SJSA1 (cell line): ENCODE results near the gene RAPGEF4. TPM values are rescaled to one million over a fixed set of nuclear protein-coding genes. Genes with fewer than 3 reads are reported as not detected.

Experiments used
- DNase-seq, 2 experiments: peaks; one replicate each; pipeline ENCODE4 v3.0.0-alpha.2; 2015 to 2020; ENCODE audit warnings: low spot score in 2 of 2, low read depth in 1 of 2
- H3K27ac ChIP-seq: fragments of 250-450 bp; sonication (Bioruptor Pico); 2 replicates; pipeline ENCODE4 v1.5.1; 2020; ENCODE audit warnings: mild to moderate bottlenecking, moderate library complexity
- H3K27me3 ChIP-seq: fragments of 250-450 bp; sonication (Bioruptor Pico); replicated peaks from 2 replicates; pipeline ENCODE4 v1.5.1; 2020; ENCODE audit warnings: mild to moderate bottlenecking, moderate library complexity
- H3K36me3 ChIP-seq: fragments of 250-450 bp; sonication (Bioruptor Pico); 2 replicates; pipeline ENCODE4 v1.5.1; 2020; ENCODE audit warnings: mild to moderate bottlenecking
- H3K4me1 ChIP-seq: fragments of 250-450 bp; sonication (Bioruptor Pico); replicated peaks from 2 replicates; pipeline ENCODE4 v1.6.1; 2021; ENCODE audit warnings: mild to moderate bottlenecking
- H3K4me3 ChIP-seq: fragments of 250-450 bp; sonication (Bioruptor Pico); 2 replicates; pipeline ENCODE4 v1.5.1; 2020; ENCODE audit warnings: mild to moderate bottlenecking
- H3K9me3 ChIP-seq: fragments of 250-450 bp; sonication (Bioruptor Pico); replicated peaks from 2 replicates; pipeline ENCODE4 v1.5.1; 2020; ENCODE audit warnings: mild to moderate bottlenecking
- total RNA-seq: library from RNA; depleted of rRNA; stranded (reverse); fragments of >200 nt; shearing (Covaris generic); gene quantifications from 2 replicates; pipeline ENCODE4 v1.2.3, GENCODE V29; 2014

Gene RAPGEF4
- total RNA-seq, 1 experiment from 2014 or later: 0.47 TPM

DNA sequence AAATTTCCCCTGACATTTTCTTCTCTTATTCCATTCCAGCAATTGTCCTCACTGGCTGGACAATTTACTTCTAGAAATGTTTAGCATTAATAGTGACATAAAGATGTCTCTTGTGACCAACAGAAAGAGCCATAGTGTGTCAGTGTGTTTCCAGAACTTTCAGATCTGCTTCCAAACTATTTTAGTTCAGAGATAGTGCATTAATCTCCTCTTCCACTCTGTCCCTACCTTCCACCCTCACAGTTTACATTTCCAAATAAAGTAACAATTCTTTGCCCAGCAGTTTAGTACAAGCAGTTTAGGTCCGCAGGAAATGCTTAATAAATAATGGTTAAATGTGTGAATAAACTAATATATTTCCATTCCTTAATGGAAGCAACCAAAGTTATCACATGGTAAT lies 24.5 kb upstream of the RAPGEF4 start:
- no peaks in the 10 kb centered on the region for H3K36me3 ChIP-seq
- no peak overlapping the region for H3K27ac ChIP-seq
- H3K4me3 ChIP-seq: no peak overlapping the region
- DNase-seq: no peak
- H3K27me3 ChIP-seq: no peaks in the 10 kb centered on the region; the same call in 1 of the 2 replicates
- H3K9me3 ChIP-seq: no peaks in the 10 kb centered on the region
- peaks cover 8% of the 10 kb centered on the region; the same call in 1 of the 2 replicates for H3K4me1 ChIP-seq

DNA sequence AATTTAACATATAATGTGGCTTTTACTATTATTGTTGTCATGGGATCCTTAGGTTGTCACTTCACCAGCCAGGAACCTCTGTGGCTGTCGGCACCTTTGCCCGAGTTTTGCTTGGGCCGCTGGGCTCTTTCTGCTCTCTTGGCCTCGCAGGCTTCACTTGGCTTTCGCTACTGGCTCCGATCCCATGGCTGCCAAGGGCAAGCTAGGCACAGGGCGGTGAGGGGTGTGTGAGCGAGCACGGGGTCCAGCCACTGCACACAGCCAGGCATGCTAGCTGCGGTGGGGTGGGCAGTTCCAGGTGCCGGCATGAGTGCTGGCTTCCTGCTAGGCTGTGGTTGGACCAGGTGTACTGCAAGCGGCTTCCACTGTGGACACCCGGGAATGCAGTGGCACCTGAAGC lies 23.4 kb upstream of the RAPGEF4 start:
- Histone ChIP-seq H3K4me1 (peaks cover 8% of the 10 kb centered on the region; the same call in 1 of the 2 replicates), H3K36me3 (no peaks in the 10 kb centered on the region), H3K27me3 (no peaks in the 10 kb centered on the region; the same call in 1 of the 2 replicates), H3K27ac (no peak overlapping the region), H3K4me3 (no peak overlapping the region), H3K9me3 (no peaks in the 10 kb centered on the region)
- no peak for DNase-seq

DNA sequence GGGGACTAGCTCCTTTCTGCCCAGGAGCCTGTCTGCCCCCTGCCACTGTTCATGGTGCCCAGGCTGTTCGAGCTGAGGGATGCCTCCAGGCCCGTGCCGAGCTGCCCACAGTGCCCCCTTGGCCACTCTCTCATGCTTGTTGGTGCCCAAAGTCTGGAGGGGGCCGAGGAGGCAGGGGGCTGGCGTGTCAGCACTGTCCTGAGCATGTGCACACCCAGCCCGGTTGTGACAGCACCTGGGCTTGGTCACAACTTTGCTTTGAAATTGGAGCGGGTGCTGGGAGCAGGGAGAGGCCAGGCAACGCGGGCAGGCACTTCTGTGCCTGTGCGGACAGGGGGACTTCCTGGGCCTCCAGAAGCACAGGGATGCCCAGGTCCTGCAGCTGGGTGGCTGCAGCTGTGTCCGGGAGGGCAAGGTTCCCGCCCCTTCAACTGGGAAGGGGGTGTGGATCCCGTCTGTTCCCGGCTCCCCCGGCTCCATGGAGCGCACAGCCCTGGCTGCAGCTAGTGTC lies 22.2 kb upstream of the RAPGEF4 start:
- no peak overlapping the region for H3K4me3 ChIP-seq
- H3K4me1 ChIP-seq: peaks cover 8% of the 10 kb centered on the region; the same call in 1 of the 2 replicates
- no peaks in the 10 kb centered on the region for H3K9me3 ChIP-seq
- no peak overlapping the region for H3K27ac ChIP-seq
- DNase-seq: no peak
- H3K36me3 ChIP-seq: no peaks in the 10 kb centered on the region
- no peaks in the 10 kb centered on the region; the same call in none of the 2 replicates for H3K27me3 ChIP-seq

- no peaks in the 10 kb centered on the region for H3K4me1 ChIP-seq
- no peak for DNase-seq
- no peaks in the 10 kb centered on the region for H3K9me3 ChIP-seq
- no peak overlapping the region for H3K4me3 ChIP-seq
- no peak overlapping the region for H3K27ac ChIP-seq
- no peaks in the 10 kb centered on the region for H3K36me3 ChIP-seq
- H3K27me3 ChIP-seq: no peaks in the 10 kb centered on the region; the same call in none of the 2 replicates
Observed at GRCh38 chr2:172722481-172722880, 13.2 kb upstream of the RAPGEF4 start.

GRCh38 chr2:172723286-172723685 lies 12.4 kb upstream of the RAPGEF4 start:
- Histone ChIP-seq H3K36me3 (no peaks in the 10 kb centered on the region), H3K27me3 (no peaks in the 10 kb centered on the region; the same call in 1 of the 2 replicates), H3K27ac (no peak overlapping the region), H3K4me3 (no peak overlapping the region), H3K9me3 (no peaks in the 10 kb centered on the region), H3K4me1 (no peaks in the 10 kb centered on the region)
- no peak for DNase-seq

DNA sequence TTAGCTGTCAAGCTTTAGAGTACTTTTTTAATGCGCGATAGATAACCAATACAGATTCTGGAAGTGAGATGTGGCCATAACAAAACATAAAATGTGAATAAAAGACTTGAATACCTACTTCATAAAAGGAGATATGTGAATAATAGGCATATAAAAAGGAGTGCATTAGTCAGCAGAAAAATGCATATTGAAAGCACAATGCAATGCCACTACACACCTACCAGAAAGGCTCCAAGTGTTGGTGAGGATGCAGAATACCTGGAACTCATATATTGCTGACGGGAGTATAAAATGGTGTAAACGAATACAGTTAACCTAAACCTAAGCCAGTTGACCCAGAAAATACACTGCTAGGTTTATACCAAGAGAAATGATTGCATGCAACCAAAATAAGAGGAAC lies 10.9 kb upstream of the RAPGEF4 start:
- Histone ChIP-seq H3K4me1 (no peaks in the 10 kb centered on the region), H3K9me3 (no peaks in the 10 kb centered on the region), H3K27me3 (no peaks in the 10 kb centered on the region; the same call in 1 of the 2 replicates), H3K27ac (no peak overlapping the region), H3K36me3 (no peaks in the 10 kb centered on the region), H3K4me3 (no peak overlapping the region)
- DNase-seq: no peak

DNA sequence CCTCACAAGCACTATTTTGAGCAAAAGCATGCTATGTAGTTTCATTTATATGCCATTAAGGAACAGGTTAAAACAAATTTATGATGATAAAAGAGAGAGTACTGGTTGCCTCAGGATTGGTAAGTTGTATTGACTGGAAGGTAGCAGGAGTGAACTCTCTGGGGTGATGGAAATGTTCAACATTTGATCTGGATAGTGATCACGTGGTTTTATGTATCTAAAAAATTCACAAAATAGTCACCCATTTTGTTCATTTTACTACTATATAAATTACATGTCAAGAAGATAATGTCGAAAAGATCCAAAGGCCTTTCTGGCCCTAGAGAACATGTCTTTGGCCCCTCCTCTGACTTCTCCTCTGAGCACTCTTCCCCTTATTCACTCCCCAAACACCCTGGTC lies 10.4 kb upstream of the RAPGEF4 start:
- Histone ChIP-seq H3K4me1 (no peaks in the 10 kb centered on the region), H3K36me3 (no peaks in the 10 kb centered on the region), H3K27ac (no peak overlapping the region), H3K9me3 (no peaks in the 10 kb centered on the region), H3K27me3 (no peaks in the 10 kb centered on the region; the same call in 1 of the 2 replicates), H3K4me3 (no peak overlapping the region)
- no peak for DNase-seq

DNA sequence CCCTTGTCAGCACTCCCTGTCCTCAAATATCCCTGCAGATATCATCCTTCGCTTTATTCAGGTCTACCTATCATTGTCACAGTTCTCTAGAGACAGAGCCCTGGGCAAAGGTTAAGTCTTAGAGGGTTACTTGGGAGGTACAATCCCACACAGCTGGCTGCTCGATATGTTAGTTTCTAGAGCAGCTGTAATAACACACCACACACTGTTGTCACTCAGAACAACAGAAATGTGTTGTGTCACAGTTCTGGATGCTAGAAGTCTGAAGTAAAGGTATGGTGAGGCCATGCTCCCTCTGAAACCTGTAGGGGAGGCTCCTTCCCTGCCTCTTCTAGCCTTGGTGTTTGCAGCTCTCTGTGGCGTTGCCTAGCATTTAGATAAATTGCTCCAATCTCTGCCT lies 9.9 kb upstream of the RAPGEF4 start:
- Histone ChIP-seq H3K27me3 (no peaks in the 10 kb centered on the region; the same call in 1 of the 2 replicates), H3K4me1 (no peaks in the 10 kb centered on the region), H3K4me3 (no peak overlapping the region), H3K36me3 (no peaks in the 10 kb centered on the region), H3K27ac (no peak overlapping the region), H3K9me3 (no peaks in the 10 kb centered on the region)
- no peak for DNase-seq

- Histone ChIP-seq H3K27me3 (no peaks in the 10 kb centered on the region; the same call in 1 of the 2 replicates), H3K27ac (no peak overlapping the region), H3K36me3 (no peaks in the 10 kb centered on the region), H3K9me3 (no peaks in the 10 kb centered on the region), H3K4me3 (no peak overlapping the region), H3K4me1 (no peaks in the 10 kb centered on the region)
- DNase-seq: no peak
Observed at GRCh38 chr2:172726172-172726735, 9.4 kb upstream of the RAPGEF4 start.

- no peak for DNase-seq
- Histone ChIP-seq H3K36me3 (no peaks in the 10 kb centered on the region), H3K27ac (no peak overlapping the region), H3K4me3 (no peak overlapping the region), H3K9me3 (no peaks in the 10 kb centered on the region), H3K4me1 (no peaks in the 10 kb centered on the region), H3K27me3 (peaks cover 25% of the 10 kb centered on the region)
Observed at GRCh38 chr2:172730411-172730810, 5.2 kb upstream of the RAPGEF4 start.

DNA sequence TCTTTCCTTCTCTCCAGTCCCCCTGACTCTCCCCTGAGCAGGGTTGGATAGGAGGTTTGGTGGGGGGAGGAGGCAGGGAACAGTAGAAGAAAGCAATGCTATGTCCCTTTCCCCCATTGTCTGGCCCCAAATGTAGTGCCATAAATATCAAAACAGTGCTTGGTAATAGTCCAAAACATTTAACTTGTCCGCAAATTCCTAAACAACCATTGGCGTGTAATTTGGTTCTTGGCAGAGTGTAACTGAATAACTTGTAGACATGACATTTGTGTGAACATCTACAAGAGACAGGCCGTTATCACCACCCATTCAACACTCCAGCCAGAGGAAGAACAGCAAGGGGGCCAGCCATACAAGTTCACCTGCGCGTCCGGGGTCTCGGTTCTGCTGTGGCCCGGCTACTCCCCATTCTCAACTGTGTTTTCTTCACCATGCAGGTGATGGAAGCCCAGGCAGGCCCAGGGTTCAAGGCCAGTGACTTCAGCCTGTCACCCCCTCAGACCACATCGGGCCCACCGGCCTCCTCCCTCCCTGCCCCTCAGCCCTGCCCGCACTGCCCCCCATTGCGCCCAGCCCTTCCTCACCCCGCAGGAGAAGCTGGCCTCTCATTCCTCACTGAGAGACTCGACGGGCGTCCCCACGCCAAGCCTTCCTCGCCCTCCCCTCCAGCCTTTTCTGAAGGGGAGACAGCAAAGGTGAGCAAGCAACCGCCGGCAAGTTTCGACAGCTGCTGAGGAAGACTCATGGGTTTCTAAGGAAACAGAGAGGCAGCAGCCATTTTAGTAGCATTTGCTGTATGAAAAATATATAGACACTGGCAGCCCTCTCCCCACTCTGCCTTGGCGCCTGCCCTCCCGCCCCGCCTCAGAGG lies 699 bp upstream of the RAPGEF4 start:
- Histone ChIP-seq H3K4me1 (peaks cover 4% of the 10 kb centered on the region), H3K27me3 (peaks cover 54% of the 10 kb centered on the region), H3K36me3 (no peaks in the 10 kb centered on the region), H3K4me3 (no peak overlapping the region), H3K27ac (no peak overlapping the region), H3K9me3 (no peaks in the 10 kb centered on the region)
- DNase-seq: no peak

GRCh38 chr2:172736424-172737174 lies 954 bp downstream of the RAPGEF4 start:
- Histone ChIP-seq H3K4me3 (no peak overlapping the region), H3K27me3 (peaks cover 54% of the 10 kb centered on the region), H3K9me3 (no peaks in the 10 kb centered on the region), H3K4me1 (peaks cover 4% of the 10 kb centered on the region), H3K27ac (no peak overlapping the region), H3K36me3 (no peaks in the 10 kb centered on the region)
- DNase-seq: no peak

GRCh38 chr2:172739661-172740266 lies 4.1 kb downstream of the RAPGEF4 start:
- H3K27me3 ChIP-seq: peaks cover 36% of the 10 kb centered on the region
- H3K27ac ChIP-seq: no peak overlapping the region
- no peak overlapping the region for H3K4me3 ChIP-seq
- H3K9me3 ChIP-seq: no peaks in the 10 kb centered on the region
- no peak for DNase-seq
- H3K4me1 ChIP-seq: peaks cover 4% of the 10 kb centered on the region
- no peaks in the 10 kb centered on the region for H3K36me3 ChIP-seq
